Chondrocyte (in vitro differentiated cells): ENCODE data around the gene TRIP6. TPM values are rescaled to one million over a fixed set of nuclear protein-coding genes. Genes with fewer than 3 reads are reported as not detected.
A peak's percentile ranks its signal among the peaks of the same experiment; 100 is the strongest.

ENCODE experiments used
- DNase-seq: peaks from one replicate; pipeline ENCODE4 v3.0.0; 2021; ENCODE audit warnings: mixed read lengths, low spot score
- H3K27ac Mint-ChIP-seq: one replicate; pipeline ENCODE4 v1.8.0; 2021; ENCODE audit warnings: mild to moderate bottlenecking, moderate library complexity, mixed read lengths; ENCODE audit not compliant: unreplicated experiment
- H3K27me3 Mint-ChIP-seq: 2 replicates; pipeline ENCODE4 v1.8.0; 2021; ENCODE audit warnings: low read depth, mixed read lengths
- H3K36me3 Mint-ChIP-seq: 2 replicates; pipeline ENCODE4 v1.8.0; 2021; ENCODE audit warnings: low read depth, mixed read lengths
- H3K4me1 Mint-ChIP-seq: 2 replicates; pipeline ENCODE4 v1.8.0; 2021; ENCODE audit warnings: low read depth, mild to moderate bottlenecking, mixed read lengths
- H3K4me3 Mint-ChIP-seq: one replicate; pipeline ENCODE4 v1.8.0; 2021; ENCODE audit warnings: mild to moderate bottlenecking, moderate library complexity, mixed read lengths; ENCODE audit not compliant: unreplicated experiment
- H3K9me3 Mint-ChIP-seq: 2 replicates; pipeline ENCODE4 v1.8.0; 2021; ENCODE audit warnings: low read depth, mixed read lengths
- total RNA-seq: library from RNA; stranded (reverse); gene quantifications from 3 replicates; pipeline ENCODE4 v1.2.1, GENCODE V29; 2021
- TF ChIP-seq, protein P1 (sequence below): fragments of 200-600 bp; sonication (generic); IDR thresholded peaks from 2 replicates; pipeline ENCODE4 v1.5.0; 2021; ENCODE audit warnings: antibody characterized with exemption, mild to moderate bottlenecking, moderate library complexity

The TRIP6 gene
- total RNA-seq, 1 donor from 2014 or later: 104 TPM

DNA sequence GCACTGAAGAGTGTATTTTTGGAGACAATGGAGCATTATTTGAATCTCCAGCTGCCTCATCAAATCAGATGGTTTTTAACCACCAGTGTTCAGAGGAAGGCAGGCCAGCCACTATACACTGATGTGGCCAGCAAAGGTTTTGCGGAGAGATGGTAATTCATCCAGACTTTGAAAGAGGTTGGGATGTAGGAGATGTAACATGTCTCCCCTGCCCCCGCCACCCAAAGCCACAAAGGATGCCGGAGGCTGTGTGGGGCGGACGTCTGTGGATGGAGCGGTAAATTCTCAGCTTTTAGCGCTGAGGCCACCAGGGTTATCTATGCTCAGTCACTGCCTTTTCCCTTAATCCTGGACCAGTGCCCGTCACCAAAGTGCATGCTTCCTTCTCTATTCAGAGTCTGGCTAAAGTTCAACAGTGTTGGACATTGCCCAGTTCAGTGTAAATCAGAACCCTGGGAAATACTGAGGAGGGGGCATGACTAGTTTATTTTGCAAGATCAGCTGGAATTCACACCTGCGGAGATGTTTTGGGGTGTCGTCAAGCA is 3.7 kb upstream of the TRIP6 start:
- no peaks in the 10 kb centered on the region for H3K9me3 Mint-ChIP-seq
- no peak for DNase-seq

DNA sequence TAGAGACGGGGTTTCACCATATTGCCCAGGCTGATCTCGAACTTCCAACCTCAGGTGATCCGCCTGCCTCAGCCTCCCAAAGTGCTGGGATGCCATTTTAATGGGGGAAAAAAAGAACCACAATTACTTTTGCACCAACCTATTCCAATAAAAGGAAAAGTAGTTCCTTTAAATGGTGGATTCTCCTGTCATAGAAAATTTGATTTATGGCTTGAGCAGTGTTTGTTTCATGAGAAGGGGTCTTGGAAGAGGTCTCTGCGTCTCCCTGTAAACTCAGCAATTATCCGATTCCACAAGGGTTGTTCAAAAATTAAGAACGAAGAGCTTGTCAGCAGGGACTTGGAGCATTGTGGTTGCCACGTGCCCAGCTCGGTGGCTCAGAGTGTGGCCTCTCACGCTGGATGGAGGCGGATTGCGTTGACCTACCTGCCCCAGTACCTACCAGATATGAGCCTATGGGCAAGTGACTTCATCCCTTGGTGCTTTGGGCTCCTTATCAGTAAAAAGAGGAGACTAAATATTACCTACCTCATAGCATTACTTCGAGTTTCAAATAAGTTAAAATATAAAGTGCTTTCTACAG is 2.8 kb upstream of the TRIP6 start:
- Mint-ChIP-seq H3K4me3 (no peak overlapping the region), H3K27me3 (no peaks in the 10 kb centered on the region), H3K4me1 (peaks cover 22% of the 10 kb centered on the region), H3K27ac (no peak overlapping the region), H3K9me3 (no peaks in the 10 kb centered on the region), H3K36me3 (peaks cover 14% of the 10 kb centered on the region)
- TF ChIP-seq, protein P1, sequence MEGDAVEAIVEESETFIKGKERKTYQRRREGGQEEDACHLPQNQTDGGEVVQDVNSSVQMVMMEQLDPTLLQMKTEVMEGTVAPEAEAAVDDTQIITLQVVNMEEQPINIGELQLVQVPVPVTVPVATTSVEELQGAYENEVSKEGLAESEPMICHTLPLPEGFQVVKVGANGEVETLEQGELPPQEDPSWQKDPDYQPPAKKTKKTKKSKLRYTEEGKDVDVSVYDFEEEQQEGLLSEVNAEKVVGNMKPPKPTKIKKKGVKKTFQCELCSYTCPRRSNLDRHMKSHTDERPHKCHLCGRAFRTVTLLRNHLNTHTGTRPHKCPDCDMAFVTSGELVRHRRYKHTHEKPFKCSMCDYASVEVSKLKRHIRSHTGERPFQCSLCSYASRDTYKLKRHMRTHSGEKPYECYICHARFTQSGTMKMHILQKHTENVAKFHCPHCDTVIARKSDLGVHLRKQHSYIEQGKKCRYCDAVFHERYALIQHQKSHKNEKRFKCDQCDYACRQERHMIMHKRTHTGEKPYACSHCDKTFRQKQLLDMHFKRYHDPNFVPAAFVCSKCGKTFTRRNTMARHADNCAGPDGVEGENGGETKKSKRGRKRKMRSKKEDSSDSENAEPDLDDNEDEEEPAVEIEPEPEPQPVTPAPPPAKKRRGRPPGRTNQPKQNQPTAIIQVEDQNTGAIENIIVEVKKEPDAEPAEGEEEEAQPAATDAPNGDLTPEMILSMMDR: no peak
- no peak for DNase-seq

More for the DNA sequence above, 3.7 kb upstream of the TRIP6 start:
- Mint-ChIP-seq H3K27ac (no peak overlapping the region), H3K4me3 (no peak overlapping the region), H3K27me3 (no peaks in the 10 kb centered on the region), H3K4me1 (peaks cover 15% of the 10 kb centered on the region), H3K36me3 (peaks cover 14% of the 10 kb centered on the region)
- TF ChIP-seq, protein P1: no peak

DNA sequence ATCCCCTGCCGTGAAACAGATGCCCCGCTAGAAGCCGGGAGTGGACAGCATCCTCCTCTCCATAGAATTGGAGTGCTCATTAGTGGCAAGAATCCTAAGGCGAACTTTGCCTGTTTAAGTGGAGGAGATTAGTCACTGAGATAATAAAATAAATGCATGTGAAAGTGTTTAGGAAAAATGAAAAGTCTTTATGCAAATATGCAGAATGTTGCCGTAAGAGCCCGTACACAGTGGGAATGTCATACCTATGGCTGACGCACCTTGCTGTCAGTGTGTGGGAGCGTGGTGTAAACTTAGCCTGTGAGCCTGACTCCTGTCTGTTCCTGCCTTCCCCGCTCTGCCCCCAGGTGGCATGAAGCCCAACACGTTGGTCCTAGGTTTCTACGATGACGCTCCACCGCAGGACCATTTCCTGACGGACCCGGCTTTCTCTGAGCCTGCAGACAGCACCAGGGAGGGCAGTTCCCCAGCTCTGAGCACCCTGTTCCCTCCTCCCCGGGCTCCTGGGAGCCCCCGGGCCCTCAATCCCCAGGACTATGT is 1.7 kb upstream of the TRIP6 start:
- TF ChIP-seq, protein P1: no peak
- Mint-ChIP-seq H3K36me3 (peaks cover 9% of the 10 kb centered on the region), H3K9me3 (no peaks in the 10 kb centered on the region), H3K27ac (no peak overlapping the region), H3K4me1 (peaks cover 27% of the 10 kb centered on the region), H3K27me3 (no peaks in the 10 kb centered on the region), H3K4me3 (no peak overlapping the region)
- DNase-seq: no peak

DNA sequence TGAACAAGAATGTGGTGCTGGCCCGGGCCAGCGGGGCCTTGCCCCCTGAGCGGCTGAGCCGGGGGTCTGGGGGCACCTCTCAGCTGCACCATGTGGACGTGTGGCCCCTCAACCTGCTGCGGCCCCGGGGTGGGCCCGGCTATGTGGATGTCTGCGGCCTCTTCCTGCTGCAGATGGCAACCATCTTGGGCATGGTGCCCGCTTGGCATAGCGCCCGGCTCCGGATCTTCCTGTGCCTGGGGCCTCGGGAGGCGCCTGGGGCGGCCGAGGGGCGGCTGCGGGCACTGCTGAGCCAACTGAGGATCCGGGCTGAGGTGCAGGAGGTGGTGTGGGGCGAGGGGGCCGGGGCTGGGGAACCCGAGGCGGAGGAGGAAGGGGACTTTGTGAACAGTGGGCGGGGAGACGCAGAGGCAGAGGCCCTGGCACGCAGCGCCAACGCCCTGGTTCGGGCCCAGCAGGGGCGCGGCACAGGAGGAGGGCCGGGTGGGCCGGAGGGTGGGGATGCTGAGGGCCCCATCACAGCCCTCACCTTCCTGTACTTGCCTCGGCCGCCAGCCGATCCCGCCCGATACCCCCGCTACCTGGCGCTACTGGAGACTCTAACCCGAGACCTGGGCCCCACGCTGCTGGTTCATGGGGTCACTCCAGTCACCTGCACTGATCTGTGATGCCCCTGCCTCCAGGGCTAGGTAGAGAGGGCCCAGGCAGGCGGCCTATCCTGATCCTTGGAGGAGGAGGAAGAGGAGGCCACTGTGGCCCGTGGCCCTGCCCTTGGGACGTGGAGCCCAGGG is 1.1 kb upstream of the TRIP6 start:
- peak overlapping the region; percentile 99 for H3K27ac Mint-ChIP-seq
- peaks cover 10% of the 10 kb centered on the region for H3K36me3 Mint-ChIP-seq
- peaks cover 30% of the 10 kb centered on the region for H3K4me1 Mint-ChIP-seq
- no peaks in the 10 kb centered on the region for H3K27me3 Mint-ChIP-seq
- no peaks in the 10 kb centered on the region for H3K9me3 Mint-ChIP-seq
- DNase-seq: no peak
- TF ChIP-seq, protein P1: no peak
- H3K4me3 Mint-ChIP-seq: peak overlapping the region; percentile 94

DNA sequence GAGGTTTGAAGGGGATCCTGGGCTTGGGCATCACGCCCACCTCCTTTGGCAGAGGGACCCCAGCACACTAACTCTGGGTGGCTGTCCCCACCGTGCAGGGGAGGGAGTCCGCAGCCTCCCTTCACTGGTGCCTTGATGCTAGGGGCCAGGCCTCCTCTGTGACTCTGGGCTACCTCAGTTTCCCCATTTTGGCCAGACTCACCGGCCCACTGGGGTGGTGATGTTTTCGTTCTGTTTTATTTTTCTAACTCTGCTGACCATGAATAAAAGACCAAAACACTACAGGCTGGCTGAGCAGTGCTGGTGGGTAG is 503 bp upstream of the TRIP6 start:
- Mint-ChIP-seq H3K9me3 (no peaks in the 10 kb centered on the region), H3K4me1 (peaks cover 36% of the 10 kb centered on the region), H3K36me3 (peaks cover 14% of the 10 kb centered on the region), H3K4me3 (peak overlapping the region; percentile 94), H3K27me3 (no peaks in the 10 kb centered on the region), H3K27ac (peak overlapping the region; percentile 99)
- TF ChIP-seq, protein P1: no peak
- DNase-seq: no peak
